Measurements from ENCODE around the gene JMJD1C. TPM values are rescaled to one million over a fixed set of nuclear protein-coding genes. Genes with fewer than 3 reads are reported as not detected.
A peak's percentile ranks its signal among the peaks of the same experiment; 100 is the strongest.

Gene JMJD1C
- polyA plus RNA-seq, 3 donors = 88.6 to 121 (median 109) TPM

DNA sequence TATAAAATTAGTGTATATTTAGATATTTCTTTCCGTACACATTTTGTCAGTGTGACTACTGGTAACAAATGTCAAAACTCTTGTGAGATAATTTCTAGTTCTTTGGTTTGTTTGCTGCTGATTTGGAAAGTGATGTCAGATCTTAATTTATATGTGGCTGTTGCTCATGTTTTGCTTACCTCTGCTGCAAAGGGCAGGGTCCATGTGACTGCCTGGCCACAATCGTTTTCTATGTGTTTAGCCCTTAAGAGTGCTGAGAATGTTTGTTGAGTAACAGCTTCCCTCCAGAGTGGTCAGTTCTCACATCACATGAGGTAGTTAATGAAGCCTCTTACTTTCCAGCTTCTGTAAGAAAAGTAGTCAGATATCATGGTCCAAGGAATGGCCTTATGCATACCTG, 328.5 kb downstream of the JMJD1C start:
- no peak for DNase-seq (ENCODE audit: extremely low read depth in 1 of 11, low read depth in 9 of 11, low spot score in 4 of 11)

DNA sequence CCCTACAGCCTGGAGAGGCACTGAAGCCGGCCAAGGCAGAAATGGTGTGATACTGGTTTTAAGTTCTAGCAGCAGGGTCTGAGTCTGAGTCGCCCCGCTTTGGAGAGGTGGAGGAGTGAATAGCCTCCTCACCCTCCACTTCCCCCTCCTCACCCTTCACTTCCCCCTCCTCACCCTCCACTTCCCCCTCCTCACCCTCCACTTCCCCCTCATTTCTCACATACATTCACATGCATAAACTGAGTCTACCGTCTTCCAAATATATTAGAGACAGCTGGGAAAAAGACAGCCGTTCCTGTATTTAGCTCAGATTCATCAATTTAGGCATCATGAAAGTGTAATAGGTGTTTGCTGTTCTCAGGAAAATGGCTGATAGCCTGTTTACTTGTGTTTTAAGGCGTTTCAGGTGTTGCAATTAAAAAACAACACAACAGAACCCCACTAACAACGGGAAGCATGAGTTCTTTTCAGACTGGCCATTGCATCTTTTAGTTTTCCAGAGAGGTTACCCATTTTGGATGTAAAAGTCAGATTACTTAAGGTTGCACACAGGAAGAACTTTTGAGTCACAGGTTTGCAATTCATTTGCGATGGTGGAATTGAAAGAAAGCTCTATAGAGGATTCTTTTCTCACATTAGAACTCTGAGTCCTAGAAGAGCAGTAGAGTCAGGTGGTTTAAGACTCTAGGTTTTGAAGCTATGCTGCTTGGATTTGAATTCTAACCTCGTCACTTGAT, 331.8 kb downstream of the JMJD1C start:
- DNase-seq (ENCODE audit: extremely low read depth in 1 of 11, low read depth in 9 of 11, low spot score in 4 of 11) = no peak

DNA sequence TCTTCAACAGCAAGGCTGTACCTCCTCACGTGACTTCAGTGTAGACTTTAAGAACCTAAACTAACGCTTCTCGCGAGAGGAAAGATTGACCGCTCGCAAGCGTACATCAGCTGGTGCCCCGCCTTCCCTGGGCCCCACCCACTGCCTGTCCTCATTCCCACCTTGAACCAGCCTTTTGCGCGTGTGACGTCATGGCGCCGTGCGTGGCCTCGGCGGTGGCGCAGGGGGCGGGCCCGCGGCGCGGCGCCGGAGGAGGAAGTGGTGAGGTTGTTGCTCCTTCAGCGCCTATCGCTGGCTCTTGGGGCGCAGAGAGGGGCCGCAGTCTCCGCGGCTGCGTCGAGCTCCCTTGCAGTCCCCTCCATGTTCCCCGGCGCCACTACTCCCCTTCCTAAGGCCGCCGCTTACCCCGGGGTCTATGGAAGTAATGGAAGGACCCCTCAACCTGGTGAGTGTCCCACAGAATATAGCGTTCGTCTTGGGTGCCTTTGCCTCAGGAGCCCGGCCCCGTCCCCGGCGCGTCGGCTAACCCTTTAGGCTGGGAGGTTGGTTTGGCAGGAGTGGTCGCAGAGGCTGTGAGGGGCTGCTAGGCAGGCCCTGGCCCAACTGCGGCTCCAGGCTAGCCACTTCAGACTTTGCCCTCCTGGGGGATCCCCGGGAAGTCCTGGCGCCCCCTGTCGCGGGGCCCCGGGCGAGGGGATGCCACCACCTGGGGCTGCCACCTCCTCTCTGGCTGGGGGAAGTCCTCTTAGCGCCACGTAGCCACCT, 332.5 kb downstream of the JMJD1C start, which contains the start of gene NRBF2:
Gene NRBF2 (plus strand): TSS at position 273 of the 765 bp plus-strand sequence. CDS start 143 bp downstream, at position 416.
- DNase-seq (ENCODE audit: extremely low read depth in 1 of 11, low read depth in 9 of 11, low spot score in 4 of 11) = peak; percentile 92 to 98 (median 95)

DNA sequence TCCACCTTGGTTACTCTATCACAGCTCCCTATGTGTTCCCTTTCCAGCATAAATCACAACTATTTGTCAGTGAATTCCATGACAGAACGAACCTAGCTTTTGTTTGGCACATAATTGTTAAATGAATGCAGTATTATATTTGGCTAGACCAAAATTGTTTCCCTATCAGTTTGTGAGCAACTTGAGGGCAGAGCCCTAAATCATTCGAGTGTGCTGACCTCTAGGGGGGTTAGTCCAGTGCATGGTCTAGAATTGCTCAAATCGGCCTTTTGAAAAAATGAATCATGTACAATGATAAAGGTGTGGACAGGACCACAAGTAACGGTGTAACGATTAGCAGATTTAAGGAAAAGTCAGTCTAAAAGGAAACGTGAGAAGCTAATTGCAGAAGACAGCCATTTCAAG, 333.1 kb downstream of the JMJD1C start:
- no peak for DNase-seq (ENCODE audit: extremely low read depth in 1 of 11, low read depth in 9 of 11, low spot score in 4 of 11)

DNA sequence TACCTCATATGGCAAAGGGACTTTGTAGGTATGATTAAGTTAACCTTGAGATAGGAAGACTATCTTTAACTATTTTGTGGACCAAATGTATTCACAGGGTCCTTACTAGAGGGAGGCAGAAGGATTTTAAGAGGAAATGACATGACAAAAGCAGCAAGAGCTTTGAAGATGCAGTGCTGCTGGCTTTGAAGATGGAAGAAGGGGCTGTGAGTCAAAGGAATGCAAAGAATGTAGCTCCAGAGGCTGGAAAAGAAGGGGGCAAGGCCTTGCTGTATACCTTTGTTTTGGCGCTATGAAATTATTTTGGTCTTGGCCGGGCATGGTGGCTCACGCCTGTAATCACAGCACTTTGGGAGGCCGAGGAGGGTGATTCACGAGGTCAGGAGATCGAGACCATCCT, 335.9 kb downstream of the JMJD1C start:
- no peak for DNase-seq (ENCODE audit: extremely low read depth in 1 of 11, low read depth in 9 of 11, low spot score in 4 of 11)

DNA sequence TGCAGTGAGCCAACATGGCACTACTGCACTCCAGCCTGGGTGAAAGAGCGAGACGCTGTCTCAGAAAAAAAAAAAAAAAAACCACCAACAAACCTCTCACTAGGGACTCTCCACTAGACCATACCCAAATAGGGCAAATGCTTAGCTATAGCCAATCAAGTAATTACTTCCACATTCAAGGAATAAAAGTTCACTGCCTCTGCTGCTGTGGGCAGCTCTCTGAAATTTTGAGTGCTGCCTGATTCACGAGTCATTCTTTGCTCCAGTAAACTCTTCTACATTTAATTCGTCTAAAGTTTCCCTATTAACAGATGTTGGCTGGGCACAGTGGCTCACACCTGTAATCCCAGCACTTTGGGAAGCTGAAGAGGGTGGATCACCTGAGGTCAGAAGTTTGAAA, 337.3 kb downstream of the JMJD1C start:
- no peak for DNase-seq (ENCODE audit: extremely low read depth in 1 of 11, low read depth in 9 of 11, low spot score in 4 of 11)

DNA sequence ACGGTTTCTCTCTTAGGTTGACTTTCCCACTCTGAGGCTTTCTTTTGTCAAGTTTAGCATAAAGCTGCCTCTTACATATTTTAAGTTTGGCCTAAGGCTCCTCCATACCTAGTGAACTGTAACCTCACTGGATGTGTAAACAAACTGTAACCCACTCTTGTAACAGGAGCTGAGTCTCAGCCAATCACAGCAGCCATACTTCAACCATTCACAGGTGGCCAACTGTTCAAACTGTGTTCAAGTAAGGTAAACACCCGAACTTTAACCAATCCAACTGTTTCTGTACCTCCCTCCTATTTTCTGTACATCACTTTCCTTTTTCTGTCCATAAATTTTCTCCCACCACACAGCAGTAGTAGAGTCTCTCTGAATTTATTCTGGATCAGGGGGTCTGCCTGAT, 340.3 kb downstream of the JMJD1C start:
- no peak for DNase-seq (ENCODE audit: extremely low read depth in 1 of 11, low read depth in 9 of 11, low spot score in 4 of 11)

DNA sequence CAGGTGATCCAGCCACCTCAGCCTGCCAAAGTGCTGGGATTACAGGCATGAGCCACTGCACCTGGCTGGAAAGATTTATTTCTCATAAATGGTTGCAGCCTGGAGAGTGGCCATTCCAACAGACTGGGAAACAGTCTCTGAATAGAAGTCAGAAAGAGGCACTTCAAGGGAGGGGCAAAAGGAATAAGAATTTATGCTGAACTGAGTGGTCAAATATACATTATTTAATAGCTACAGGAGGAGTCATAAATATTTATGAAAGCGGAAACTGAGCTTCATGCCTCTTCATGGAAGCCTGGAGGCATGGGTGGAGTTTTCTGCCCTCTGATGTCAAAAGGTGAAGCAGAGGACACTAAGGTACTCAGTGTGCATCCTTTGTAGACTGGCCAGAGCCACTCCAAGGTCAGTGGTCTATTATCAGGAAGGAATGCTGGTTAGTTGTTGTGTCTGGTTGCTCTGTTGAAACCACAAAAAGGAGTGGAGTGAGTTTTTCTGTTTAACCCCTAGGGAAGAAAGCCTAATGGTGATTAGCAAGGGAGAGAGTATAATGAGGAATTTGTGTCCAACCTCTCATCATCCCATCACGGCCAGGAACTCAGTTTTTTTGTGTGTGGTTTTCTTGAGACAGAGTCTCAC, 341.9 kb downstream of the JMJD1C start:
- no peak for DNase-seq (ENCODE audit: extremely low read depth in 1 of 11, low read depth in 9 of 11, low spot score in 4 of 11)

DNA sequence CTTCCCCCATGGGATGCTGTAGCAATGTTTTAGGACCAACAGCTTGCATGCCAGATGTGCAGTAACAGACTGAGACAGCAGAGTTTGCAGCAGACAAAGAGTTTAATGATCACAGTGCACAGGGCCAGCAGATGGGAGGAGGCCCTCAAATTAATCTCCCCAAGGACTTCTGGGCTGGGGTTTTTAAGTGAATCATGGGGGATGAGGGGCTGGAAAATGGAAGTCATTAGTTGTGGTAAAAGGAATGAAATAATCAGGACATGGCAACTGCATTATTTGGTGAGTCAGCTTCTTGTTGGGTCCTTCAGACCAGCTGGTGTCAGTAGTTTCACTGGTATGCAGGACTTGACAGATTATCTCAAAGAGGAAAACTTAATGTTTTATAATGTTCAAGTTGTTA, 345.2 kb downstream of the JMJD1C start:
- DNase-seq (ENCODE audit: extremely low read depth in 1 of 11, low read depth in 9 of 11, low spot score in 4 of 11) = peak in 3 of 11 donors; percentile 26 to 44 (median 33)

DNA sequence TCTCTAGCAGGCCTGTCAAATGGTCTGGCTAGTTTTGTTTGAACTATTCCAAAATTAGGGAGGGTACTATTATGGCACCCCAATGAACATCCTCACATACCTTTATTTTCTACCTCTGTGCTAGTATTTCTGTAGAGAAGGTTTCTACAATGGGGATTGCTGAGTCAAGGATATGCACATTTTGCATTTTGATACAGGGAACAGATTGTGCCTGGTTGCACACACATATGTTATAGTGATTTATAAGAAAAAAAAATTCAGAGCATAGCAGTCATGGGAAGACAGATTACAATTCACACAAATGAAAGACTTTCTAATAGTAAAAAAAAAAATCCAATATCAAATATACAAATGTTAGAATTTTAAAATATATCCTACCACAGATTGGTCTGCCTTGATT, 346.7 kb downstream of the JMJD1C start:
- DNase-seq (ENCODE audit: extremely low read depth in 1 of 11, low read depth in 9 of 11, low spot score in 4 of 11) = no peak

Other genes with a start within 250 kb of the JMJD1C start
- gene REEP3, start 55.4 kb upstream of the JMJD1C start, polyA plus RNA-seq (ENCODE audit: insufficient read length in 3 of 3) = 10 to 100 TPM; 26.3 to 39.0 (median 34.2) TPM

Data from renal cortex interstitium (tissue), 11 donors.